RPMI8226 (cell line): ENCODE data around the gene ATXN2L.
"Not testable (repeated sequence)": the region's sequence is repeated elsewhere in the genome, so short reads cannot be mapped to it uniquely, and the experiment has no call there.

Experiments used
- DNase-seq: peaks from one replicate; pipeline ENCODE4 v3.0.0-alpha.2; 2015

The ATXN2L gene

GRCh38 chr16:28837672-28838557 lies 15.1 kb downstream of the ATXN2L start:
- DNase-seq = no peak

GRCh38 chr16:28838558-28838918 lies 15.7 kb downstream of the ATXN2L start:
- no peak for DNase-seq

GRCh38 chr16:28839004-28839639 lies 16.3 kb downstream of the ATXN2L start:
- no peak for DNase-seq

GRCh38 chr16:28839899-28840298 lies 17.1 kb downstream of the ATXN2L start:
- no peak for DNase-seq

GRCh38 chr16:28842696-28843095 lies 19.9 kb downstream of the ATXN2L start:
- no peak for DNase-seq

- no peak for DNase-seq
These were observed 21.0 kb downstream of the ATXN2L start for GRCh38 chr16:28843766-28844165.

GRCh38 chr16:28844226-28844885 lies 21.6 kb downstream of the ATXN2L start:
- no peak for DNase-seq

GRCh38 chr16:28845293-28845692 lies 22.5 kb downstream of the ATXN2L start:
- DNase-seq = peak; percentile 76

GRCh38 chr16:28845761-28846079 lies 22.9 kb downstream of the ATXN2L start:
- peak; percentile 13 for DNase-seq

GRCh38 chr16:28846080-28846932 lies 23.5 kb downstream of the ATXN2L start, which contains the start of gene TUFM:
TSS of gene TUFM (minus strand) at chr16:28846348. CDS start at chr16:28846269, 79 bp downstream.
- peak; percentile 100 for DNase-seq

GRCh38 chr16:28846933-28847273 lies 24.1 kb downstream of the ATXN2L start:
- DNase-seq = peak; percentile 26

GRCh38 chr16:28858421-28858820 lies 35.6 kb downstream of the ATXN2L start:
- no peak for DNase-seq

GRCh38 chr16:28859326-28859725 lies 36.5 kb downstream of the ATXN2L start:
- no peak for DNase-seq

GRCh38 chr16:28863929-28864793 lies 41.4 kb downstream of the ATXN2L start:
- DNase-seq = peak; percentile 45

GRCh38 chr16:28865001-28865688 lies 42.3 kb downstream of the ATXN2L start:
- no peak for DNase-seq

- no peak for DNase-seq
These were observed 43.1 kb downstream of the ATXN2L start for GRCh38 chr16:28865722-28866453.

GRCh38 chr16:28866454-28866804 lies 43.6 kb downstream of the ATXN2L start:
- no peak for DNase-seq

- DNase-seq = no peak
These were observed 44.4 kb downstream of the ATXN2L start for GRCh38 chr16:28867241-28867640.

- not testable (repeated sequence) for DNase-seq
These were observed 44.8 kb downstream of the ATXN2L start for GRCh38 chr16:28867646-28868045.

GRCh38 chr16:28869201-28869600 lies 46.4 kb downstream of the ATXN2L start:
- DNase-seq = no peak

GRCh38 chr16:28872952-28873351 lies 50.2 kb downstream of the ATXN2L start:
- no peak for DNase-seq
